Mesodermal cell (in vitro differentiated cells): ENCODE measurements around the gene PNPLA6.
A peak's percentile ranks its signal among the peaks of the same experiment; 100 is the strongest.

Experiments
- H3K27ac ChIP-seq: 2 replicates; pipeline ENCODE4 v1.7.0; 2013; ENCODE audit warnings: mild to moderate bottlenecking, low read depth, low read length, moderate library complexity; ENCODE audit not compliant: severe bottlenecking
- H3K36me3 ChIP-seq: 2 replicates; pipeline ENCODE4 v1.7.1; 2013; ENCODE audit warnings: mild to moderate bottlenecking, low read length, moderate library complexity; ENCODE audit not compliant: control insufficient read depth, insufficient read depth
- H3K4me1 ChIP-seq: one replicate; pipeline ENCODE4 v1.7.1; 2013; ENCODE audit warnings: mild to moderate bottlenecking, low read length; ENCODE audit not compliant: insufficient read depth, control insufficient read depth, poor library complexity, severe bottlenecking
- H3K4me3 ChIP-seq: 2 replicates; pipeline ENCODE4 v1.7.0; 2013; ENCODE audit warnings: low read length, control low read depth, mild to moderate bottlenecking; ENCODE audit not compliant: insufficient read depth, poor library complexity, severe bottlenecking; ENCODE audit errors: extremely low read depth
- H3K9me3 ChIP-seq: 2 replicates; pipeline ENCODE4 v1.7.1; 2013; ENCODE audit warnings: mild to moderate bottlenecking, low read length, moderate library complexity; ENCODE audit not compliant: control insufficient read depth
- WGBS, 2 experiments: methylation state at CpG; one replicate each; pipeline ENCODE4 v1.1.5; 2013; ENCODE audit warnings: missing lambda C conversion rate in 2 of 2; ENCODE audit not compliant: insufficient coverage in 2 of 2; 5-methylcytosine and 5-hydroxymethylcytosine counted together

The PNPLA6 gene

DNA sequence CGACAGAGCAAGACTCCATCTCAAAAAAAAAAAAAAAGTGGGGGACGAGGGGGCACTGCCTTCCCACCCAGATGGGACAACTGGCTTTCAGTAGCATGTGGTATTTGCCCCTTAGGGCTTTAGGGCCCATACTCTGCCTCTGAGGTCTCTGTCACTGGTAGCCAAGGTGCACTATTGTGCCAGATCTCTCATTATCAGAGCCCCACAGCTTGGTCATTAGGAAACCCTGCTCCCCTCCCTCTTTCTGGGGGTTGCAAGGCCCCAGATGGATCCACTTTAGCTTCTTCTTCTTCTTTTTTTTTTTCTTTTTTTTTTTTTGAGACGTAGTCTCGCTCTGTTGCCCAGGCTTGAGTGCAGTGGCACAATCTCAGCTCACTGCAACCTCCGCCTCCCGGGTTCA is 30.8 kb upstream of the PNPLA6 start:
- 72 to 93% methylated on average over 2 of the region's 6 CpGs for WGBS, 2 experiments
- H3K9me3 ChIP-seq, result no peaks in the 10 kb centered on the region
- no peaks in the 10 kb centered on the region for H3K4me1 ChIP-seq
- H3K27ac ChIP-seq, result no peak overlapping the region
- no peaks in the 10 kb centered on the region for H3K36me3 ChIP-seq
- no peak overlapping the region for H3K4me3 ChIP-seq

DNA sequence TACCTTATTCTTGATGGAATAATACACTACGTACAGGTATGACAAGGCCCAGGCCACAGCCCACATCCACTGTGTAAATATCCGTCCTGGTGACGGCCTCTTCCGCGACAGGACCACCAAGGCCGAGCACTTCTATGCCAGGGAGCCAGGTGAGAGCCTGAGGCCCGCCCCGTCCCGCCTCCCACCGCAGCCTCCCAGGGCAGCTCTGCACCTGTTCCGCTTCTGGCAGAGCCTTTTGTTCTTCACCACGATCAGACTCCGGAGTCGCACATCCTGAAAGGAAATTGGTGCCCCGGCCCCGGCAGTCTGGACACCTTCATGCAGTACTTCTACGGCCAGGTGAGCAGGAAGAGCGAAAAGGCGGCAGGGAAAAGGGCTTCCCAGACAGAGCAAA is 30.2 kb upstream of the PNPLA6 start:
- no peak overlapping the region for H3K4me3 ChIP-seq
- no peaks in the 10 kb centered on the region for H3K36me3 ChIP-seq
- H3K9me3 ChIP-seq, result no peaks in the 10 kb centered on the region
- no peak overlapping the region for H3K27ac ChIP-seq
- WGBS, 2 experiments, result 87 to 93% methylated on average over 17 to 19 of the region's 19 CpGs
- H3K4me1 ChIP-seq, result no peaks in the 10 kb centered on the region

DNA sequence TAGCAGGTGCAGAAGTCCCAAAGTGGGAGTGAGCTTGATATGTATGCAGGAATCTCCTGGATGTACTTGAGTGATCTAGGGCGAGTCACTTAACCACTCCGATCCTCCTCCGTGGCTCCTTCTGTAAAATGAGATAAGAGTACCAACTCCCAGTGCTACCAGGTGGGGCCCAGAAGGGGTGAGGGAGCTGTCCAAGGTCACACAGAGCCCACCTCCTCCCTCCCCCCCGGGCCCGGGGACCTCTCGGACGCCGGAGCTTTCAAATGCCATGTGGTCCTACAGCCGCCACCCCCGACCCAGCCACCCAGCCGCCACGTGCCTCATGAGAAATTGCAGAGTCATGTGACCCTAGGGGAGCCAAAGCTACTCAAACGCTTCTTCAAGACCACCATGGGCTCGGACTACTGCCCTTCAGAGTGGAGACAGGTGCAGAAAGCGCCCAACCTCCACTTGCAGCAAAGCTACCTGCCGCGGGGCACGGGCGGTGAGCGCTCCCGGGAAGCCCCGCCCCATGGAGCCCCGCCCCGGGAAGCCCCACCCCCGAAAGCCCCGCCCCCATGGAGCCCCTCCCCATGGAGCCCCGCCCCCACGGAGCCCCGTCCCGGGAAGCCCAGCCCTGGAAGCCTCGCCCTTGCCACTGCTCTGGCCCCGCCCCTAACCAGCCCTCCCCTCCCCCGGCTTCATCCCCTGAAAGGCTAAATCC is 29.7 kb upstream of the PNPLA6 start:
- no peaks in the 10 kb centered on the region for H3K9me3 ChIP-seq
- no peaks in the 10 kb centered on the region for H3K36me3 ChIP-seq
- 4 to 19% methylated on average over 9 to 18 of the region's 33 CpGs for WGBS, 2 experiments
- no peak overlapping the region for H3K27ac ChIP-seq
- H3K4me1 ChIP-seq, result no peaks in the 10 kb centered on the region
- no peak overlapping the region for H3K4me3 ChIP-seq

DNA sequence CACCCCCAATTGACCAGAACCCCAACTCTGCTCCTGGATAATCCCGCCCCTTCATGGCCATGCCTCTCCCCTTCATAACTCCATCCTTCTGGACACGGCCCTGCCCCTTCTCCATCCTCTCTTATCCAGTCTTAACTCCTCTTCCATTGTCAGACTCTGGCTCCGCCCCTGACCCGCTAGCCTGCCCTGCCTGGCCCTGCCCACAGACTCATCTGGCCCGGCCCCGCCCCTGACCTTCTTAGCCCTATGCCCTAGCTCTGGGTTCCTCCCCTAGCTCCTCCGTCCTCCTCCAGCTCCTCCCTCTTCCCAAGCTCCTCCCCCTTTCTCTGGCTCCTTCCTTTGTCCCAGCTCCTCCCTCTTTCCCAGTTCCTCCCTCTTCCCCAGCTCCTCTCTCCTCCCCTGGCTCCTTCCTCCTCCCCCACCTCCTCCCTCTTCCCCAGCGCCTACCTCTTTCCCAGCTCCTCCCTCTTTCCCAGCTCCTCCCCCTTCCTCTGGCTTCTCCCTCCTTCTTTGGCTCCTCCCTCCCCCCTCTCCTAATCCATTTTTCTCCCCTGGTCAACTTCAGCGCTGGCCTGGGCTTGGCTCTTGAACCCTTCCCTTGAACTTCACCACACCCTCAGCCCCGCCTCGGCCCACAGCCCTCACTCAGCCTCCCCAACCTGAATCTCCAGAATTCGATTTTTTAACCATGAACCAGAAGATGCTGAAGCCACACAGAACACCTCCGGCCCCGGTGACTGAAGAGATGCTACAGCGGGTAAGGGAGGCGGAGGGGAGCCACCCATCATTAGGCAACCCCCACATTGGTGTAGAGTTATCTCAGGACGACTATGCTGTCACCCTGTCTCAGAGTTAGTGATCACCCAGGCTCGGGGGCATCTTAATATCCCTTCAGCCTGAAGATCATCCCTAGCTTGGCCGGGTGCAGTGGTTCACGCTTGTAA is 28.9 kb upstream of the PNPLA6 start:
- 41 to 49% methylated on average over 15 to 16 of the region's 20 CpGs for WGBS, 2 experiments

DNA sequence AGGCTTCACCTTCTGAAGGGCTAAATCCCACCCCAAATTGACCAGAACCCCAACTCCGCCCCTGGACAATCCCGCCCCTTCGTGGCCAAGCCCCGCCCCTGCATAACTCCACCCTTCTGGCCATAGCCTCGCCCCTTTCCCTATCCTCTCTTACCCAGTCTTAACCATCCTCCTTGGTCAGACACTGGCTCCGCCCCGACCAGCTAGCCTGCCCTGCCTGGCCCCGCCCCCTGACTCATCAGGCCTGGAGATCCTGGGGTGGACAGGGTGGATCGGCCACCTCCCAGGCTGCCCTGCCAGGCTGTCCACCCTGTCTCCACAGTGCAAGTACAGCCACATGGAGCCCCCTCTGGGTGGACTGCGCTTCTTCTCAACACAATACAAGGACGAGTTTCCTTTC is 27.6 kb upstream of the PNPLA6 start:
- H3K4me3 ChIP-seq, result no peak overlapping the region
- H3K36me3 ChIP-seq, result no peaks in the 10 kb centered on the region
- no peak overlapping the region for H3K27ac ChIP-seq
- H3K4me1 ChIP-seq, result no peaks in the 10 kb centered on the region
- 52 to 59% methylated on average over 7 to 10 of the region's 11 CpGs for WGBS, 2 experiments
- no peaks in the 10 kb centered on the region for H3K9me3 ChIP-seq

More for the DNA sequence above, 28.9 kb upstream of the PNPLA6 start:
- H3K36me3 ChIP-seq, result no peaks in the 10 kb centered on the region
- no peaks in the 10 kb centered on the region for H3K9me3 ChIP-seq
- H3K27ac ChIP-seq, result no peak overlapping the region
- H3K4me3 ChIP-seq, result no peak overlapping the region
- H3K4me1 ChIP-seq, result no peaks in the 10 kb centered on the region

DNA sequence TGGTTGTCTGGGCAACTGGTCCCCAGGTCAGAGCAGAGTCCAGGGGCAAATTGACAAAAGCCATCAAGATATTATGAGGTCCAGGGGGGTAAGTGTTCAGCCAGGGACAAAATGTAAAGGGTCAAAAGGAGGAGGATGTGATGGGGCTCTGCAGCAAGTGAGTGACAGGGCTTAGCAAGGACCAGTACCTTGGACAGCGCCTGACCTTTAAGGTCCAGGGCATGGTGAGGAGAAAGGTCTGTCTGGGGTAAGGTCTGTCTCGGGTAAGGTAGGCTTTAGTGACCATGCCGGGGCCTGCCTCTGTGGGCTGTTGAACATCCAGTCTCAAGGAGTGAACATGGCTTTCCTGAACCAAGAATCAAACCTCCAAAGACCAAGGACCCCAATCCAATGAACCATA is 25.9 kb upstream of the PNPLA6 start:
- Histone ChIP-seq H3K4me3 (no peak overlapping the region), H3K36me3 (no peaks in the 10 kb centered on the region), H3K27ac (no peak overlapping the region), H3K4me1 (no peaks in the 10 kb centered on the region), H3K9me3 (no peaks in the 10 kb centered on the region)
- 38 to 50% methylated on average over 1 to 2 of the region's 3 CpGs for WGBS, 2 experiments

DNA sequence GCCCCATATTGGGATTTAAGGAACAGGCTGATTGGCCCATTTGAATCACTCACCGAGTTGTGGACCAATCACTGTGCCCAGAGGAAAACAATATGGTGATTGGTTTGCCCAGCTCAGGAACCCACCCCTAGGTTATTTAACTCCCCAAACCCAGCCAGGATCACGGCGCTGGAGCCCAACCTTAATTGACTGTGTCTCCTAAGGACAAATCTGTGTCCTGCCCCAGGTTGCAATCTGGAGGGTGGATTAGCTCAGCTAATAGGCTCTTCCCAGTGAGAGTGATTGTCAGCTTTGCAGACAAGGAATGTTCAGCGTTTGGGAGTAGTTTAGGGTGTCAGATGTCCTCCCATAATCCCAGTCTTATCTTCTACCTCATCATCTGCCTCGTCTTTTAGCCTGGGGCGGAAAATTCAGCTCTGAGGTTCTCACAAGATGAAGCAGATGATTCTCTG is 23.1 kb upstream of the PNPLA6 start:
- Histone ChIP-seq H3K4me3 (no peak overlapping the region), H3K36me3 (no peaks in the 10 kb centered on the region), H3K27ac (no peak overlapping the region), H3K9me3 (no peaks in the 10 kb centered on the region), H3K4me1 (peaks cover 15% of the 10 kb centered on the region)
- 59 to 75% methylated on average over 4 of the region's 6 CpGs for WGBS, 2 experiments

DNA sequence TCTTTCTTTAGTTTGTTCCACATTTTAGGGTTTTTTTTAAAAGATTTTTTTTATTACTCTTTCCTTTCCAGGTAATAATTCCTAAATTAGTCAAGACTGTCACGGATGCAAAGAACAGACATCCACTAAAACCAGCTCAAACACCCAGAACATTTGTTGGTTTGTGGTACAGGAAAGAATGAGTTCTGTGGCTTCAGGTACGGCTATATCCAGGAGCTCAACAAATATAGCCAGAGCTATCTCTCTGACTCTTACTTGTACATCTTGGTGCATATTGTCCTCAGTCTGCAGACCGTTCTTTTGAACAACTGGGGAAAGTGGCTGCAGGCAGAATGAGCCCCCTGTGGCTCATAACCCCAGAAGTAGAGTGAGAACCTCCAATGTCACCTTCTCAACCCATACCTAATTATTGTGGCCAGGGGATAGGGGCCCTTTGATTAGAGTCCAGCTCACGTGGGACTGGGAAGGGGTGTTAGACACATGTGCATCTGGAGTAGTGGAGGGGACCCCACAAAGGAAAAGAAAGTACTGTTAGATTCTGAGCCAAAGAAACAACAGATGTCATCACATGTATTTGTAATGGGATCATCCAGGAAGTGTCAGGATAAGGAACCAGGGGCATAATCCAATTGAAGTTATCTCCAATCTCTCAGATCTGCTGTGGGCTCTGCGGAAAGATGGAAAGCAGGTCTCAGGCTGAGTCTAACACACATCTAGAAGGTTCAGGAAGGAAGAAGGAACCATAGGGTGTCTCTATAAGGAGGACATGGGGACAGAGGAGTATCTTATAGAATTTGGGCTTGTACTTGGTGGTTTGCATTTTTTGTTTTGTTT is 21.5 kb upstream of the PNPLA6 start:
- Histone ChIP-seq H3K9me3 (no peaks in the 10 kb centered on the region), H3K4me1 (peaks cover 15% of the 10 kb centered on the region), H3K4me3 (no peak overlapping the region), H3K36me3 (peaks cover 8% of the 10 kb centered on the region), H3K27ac (no peak overlapping the region)
- WGBS, 2 experiments, result 88 to 89% methylated on average over 2 of the region's 5 CpGs

DNA sequence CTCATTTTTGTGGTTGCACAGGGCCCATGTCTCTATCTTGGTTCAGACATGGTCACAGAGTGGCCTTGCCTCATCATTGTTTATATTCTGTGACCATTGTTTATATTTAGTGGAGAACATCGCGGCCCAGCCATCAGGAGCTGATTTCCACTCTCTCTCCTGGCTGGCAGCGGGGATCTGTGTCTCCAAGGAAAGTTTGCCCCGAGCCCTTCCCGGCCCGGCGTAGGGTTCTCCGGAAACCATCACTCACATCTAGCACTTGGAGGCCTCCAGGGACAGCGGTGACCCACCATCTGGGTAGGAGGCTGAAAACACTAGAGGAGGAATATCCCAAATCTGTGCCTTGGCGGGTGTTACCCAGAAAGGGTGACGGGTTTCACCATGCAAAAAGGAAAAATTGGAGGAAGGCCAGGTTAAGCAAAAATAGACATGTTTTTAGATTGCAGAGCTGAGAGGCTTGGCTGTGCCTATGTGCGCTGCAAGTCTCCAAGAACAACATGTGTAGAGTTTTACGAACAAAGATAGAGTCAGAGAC is 20.3 kb upstream of the PNPLA6 start:
- peak overlapping the region; percentile 35 for H3K4me3 ChIP-seq
- H3K27ac ChIP-seq, result peak overlapping the region; percentile 62
- H3K9me3 ChIP-seq, result no peaks in the 10 kb centered on the region
- peaks cover 17% of the 10 kb centered on the region for H3K36me3 ChIP-seq
- H3K4me1 ChIP-seq, result peaks cover 15% of the 10 kb centered on the region
- 88 to 97% methylated on average over 5 to 7 of the region's 13 CpGs for WGBS, 2 experiments

DNA sequence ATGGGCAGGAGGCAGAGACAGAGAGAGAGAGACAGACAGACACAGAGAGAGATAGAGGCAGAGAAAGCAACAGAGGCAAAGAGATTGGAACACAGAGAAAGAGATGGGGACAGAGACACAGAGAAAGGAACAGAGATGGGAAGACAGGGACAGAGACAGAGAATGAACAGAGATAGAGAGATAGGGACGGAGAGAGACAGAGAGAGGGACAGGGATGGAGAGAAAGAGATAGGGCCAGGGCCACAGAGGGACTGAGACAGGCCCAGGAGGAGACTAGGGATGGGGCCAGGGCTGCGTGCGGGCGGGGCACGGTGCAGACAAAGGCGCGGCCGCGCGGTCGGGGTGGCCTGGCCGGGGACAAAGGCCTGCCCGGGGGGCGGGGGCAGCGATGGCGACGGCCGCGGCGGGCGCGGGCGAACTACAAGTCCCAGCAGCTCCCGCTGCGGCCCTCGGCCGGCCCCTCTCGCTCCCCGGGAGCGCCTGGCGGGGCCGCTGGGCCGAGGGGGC is 19.8 kb upstream of the PNPLA6 start, which contains the start of gene ZNF358:
Gene ZNF358, plus strand, starts transcription at position 459 of the 507 bp plus-strand sequence. CDS start 3,140 bp downstream, outside the sequence.
- peak within 1 kb of the TSS; percentile 63 for H3K4me3 ChIP-seq
- peak within 1 kb of the TSS; percentile 62 for H3K27ac ChIP-seq
- H3K9me3 ChIP-seq, result no peaks in the 10 kb centered on the region
- H3K36me3 ChIP-seq, result peaks cover 19% of the 10 kb centered on the region
- WGBS, 2 experiments, result 5 to 9% methylated on average over 10 to 17 of the region's 33 CpGs
- H3K4me1 ChIP-seq, result peaks cover 15% of the 10 kb centered on the region
